HG03103 (cell line): ENCODE results near the gene PPFIBP1.
A peak's percentile ranks its signal among the peaks of the same experiment; 100 is the strongest.
"Not testable (repeated sequence)": the region's sequence is repeated elsewhere in the genome, so short reads cannot be mapped to it uniquely, and the experiment has no call there.

ENCODE experiments used
- ATAC-seq: cut with Tn5 transposase; IDR thresholded peaks from one replicate; pipeline ENCODE4 v1.9.1; 2021; ENCODE audit warnings: low read depth; ENCODE audit not compliant: unreplicated experiment

PPFIBP1 gene

GRCh38 chr12:27689558-27690180 is 165.7 kb downstream of the PPFIBP1 start:
- ATAC-seq = no peak

- no peak for ATAC-seq
These were observed 169.4 kb downstream of the PPFIBP1 start for GRCh38 chr12:27693403-27693802.

GRCh38 chr12:27695556-27696292 is 171.7 kb downstream of the PPFIBP1 start:
- no peak for ATAC-seq

GRCh38 chr12:27696293-27696652 is 172.3 kb downstream of the PPFIBP1 start, which contains the start of gene REP15:
REP15 (plus strand) TSS chr12:27696447; CDS start chr12:27696563, 116 bp downstream.
- ATAC-seq = no peak

GRCh38 chr12:27696864-27697564 is 173.0 kb downstream of the PPFIBP1 start:
- ATAC-seq = no peak

DNA sequence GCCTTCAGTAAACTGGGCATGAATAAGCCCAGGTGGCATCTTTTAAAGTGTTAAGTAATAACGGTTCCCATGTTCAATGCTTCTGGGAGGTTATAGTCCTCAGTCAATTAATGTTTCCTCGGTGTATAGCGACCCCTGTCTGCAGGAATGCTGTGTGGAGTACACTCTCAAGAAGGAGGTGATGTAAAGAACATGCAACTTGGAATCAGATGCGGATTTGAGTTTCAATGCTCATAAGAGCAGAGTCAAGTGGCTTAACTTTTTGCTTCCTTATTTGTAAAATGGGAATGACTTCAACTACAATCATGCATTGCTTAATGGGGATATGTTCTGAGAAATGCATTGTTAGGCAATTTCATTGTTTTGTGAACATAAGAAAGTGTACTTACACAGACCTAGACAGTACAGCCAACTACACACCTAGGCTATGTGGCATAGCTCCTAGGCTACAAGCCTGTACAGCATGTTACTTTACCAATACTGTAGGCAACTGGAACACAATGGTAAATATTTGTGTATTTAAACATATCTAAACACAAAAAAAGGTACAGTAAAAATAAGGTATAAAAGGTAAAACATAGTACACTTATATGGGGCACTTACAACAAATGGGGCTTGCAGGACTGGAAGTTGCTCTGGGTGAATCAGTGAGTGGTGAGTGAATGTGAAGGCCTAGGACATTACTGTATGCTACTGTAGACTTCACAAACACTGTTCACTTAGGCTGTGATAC is 179.9 kb downstream of the PPFIBP1 start:
- peak; percentile 90 for ATAC-seq

DNA sequence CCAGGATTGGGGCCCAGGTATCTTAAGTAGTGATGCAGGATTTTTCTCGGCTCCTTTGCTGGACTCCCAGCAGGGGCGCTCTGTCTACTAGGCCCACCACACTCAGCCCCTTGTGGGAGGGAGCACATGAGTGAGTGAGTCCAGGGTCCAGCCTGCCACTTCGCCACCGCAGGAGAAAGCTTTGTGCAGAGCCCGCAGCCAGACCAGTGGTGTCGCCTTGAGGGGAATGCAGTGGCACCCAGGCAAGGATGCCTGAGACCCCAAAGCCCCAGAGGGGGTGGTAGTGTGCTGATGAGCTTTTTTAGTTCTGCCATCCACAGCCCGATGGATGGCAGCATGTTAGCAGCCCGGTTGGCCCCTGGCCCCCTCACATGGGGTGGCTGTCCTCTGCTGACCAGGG is 181.3 kb downstream of the PPFIBP1 start:
- ATAC-seq = no peak

DNA sequence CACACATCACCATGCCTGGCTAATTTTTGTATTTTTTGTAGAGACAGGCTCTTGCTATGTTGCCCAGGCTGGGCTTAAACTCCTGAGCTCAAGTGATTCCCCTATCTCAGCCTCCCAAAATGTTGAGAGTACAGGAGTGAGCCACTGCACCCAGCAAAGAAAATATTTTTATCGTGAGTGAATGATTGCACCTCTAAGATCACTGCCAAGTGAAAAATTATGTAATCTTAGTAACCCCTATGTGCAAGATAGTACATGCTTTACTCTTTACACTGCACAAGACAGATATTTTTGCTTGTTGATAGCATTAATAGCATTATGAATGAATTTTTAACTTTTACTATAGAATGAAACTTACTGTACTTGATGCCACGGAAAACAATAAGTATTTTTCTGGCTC is 183.2 kb downstream of the PPFIBP1 start:
- ATAC-seq = no peak

DNA sequence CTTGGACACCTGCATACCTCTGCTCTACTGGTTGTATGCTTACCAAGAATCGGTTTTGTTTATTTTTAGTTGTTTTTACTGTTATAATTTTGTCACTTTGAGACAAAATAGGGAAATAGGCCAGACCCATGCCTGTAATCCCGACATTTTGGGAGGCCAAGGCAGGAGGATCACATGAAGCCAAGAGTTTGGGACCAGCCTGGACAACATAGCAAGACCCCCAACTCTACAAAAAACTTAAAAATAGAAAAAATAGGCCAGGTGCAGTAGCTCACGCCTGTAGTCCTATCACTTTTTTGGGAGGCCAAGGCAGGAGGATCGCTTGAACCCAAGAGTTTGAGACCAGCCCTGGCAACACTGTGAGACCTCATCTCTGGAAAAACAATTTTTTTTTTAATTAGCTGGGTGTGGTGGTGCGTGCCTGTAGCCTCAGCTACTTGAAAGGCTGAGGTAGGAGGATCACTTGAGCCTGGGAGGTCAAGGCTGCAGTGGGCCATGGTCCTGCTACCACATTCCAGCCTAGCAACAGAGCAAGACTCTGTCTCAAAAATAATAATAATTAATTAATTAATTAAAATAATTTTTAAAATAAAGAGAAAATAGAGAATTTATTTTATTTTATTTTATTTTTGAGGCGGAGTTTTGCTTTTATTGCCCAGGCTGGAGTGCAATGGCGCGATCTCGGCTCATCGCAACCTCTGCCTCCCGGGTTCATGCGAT is 185.4 kb downstream of the PPFIBP1 start:
- no peak for ATAC-seq

DNA sequence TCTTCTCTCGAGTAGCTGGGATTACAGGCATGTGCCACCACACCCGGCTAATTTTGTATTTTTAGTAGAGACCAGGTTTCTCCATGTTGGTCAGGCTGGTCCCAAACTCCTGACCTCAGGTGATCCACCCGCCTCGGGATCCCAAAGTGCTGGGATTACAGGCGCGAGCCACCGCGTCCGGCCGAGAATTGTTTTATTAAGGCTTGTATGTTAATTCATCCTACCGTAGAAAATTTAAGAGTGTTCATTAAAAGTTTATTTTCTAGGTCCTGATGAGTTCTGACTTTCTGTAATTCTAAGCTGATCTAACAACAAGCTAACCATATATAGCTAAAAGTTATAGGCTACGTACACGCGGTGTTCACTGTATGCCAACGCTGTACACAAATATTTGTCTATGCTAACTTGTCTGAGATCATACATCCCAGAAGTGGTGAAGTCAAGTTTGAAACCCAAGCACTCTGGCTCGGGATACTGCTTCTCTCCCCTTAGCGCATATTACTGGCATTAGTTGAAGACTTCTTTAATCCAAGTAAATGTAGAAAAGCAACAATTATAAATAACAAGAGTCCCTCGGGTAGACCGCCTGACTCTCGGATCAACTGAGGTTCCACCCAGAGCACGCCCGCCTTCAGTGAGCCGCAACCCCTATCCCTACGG is 186.1 kb downstream of the PPFIBP1 start:
- ATAC-seq = peak; percentile 41

- peak; percentile 93 for ATAC-seq
These were observed 186.7 kb downstream of the PPFIBP1 start, which contains the start of gene MRPS35 for GRCh38 chr12:27710592-27711316. MRPS35 (plus strand) TSS chr12:27710832; CDS start chr12:27710844, 12 bp downstream.

DNA sequence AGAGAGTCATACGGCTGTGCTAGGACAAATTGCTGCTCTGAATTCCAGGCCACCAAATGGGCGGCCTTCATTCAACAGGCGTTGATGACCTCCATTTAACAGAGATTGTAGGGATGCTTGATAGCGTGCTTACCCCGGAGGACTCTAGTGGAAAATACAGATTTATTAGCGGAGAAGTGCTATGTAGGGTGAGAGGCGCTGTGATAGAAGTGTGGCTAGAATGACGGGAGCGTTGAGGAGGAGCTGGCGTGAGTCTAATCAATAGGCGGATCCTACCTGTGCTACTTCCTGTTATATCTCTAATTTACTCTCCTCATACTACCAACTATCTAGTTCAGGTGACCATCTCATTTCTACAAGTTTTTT is 187.3 kb downstream of the PPFIBP1 start:
- peak; percentile 26 for ATAC-seq

DNA sequence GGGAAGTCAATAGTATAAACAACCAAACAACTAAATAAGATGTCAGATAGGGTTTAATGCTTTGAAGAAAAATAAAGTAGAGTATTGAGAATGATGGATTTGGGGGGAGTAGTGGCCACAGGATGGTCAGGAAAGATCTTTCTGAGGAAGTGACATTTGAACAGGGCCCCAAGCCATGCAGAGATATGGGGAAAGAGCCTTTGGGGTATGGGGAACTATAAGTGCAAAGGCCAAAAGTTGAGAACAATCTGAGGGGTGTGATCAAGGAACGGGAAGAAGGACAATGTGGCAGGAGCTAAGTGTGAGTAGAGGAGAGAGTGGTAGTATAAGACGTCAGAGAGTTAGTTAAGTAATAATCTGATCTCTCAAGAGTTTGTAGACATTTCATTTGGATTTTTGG is 188.0 kb downstream of the PPFIBP1 start:
- ATAC-seq = no peak

- no peak for ATAC-seq
These were observed 199.2 kb downstream of the PPFIBP1 start for GRCh38 chr12:27723212-27723611.

DNA sequence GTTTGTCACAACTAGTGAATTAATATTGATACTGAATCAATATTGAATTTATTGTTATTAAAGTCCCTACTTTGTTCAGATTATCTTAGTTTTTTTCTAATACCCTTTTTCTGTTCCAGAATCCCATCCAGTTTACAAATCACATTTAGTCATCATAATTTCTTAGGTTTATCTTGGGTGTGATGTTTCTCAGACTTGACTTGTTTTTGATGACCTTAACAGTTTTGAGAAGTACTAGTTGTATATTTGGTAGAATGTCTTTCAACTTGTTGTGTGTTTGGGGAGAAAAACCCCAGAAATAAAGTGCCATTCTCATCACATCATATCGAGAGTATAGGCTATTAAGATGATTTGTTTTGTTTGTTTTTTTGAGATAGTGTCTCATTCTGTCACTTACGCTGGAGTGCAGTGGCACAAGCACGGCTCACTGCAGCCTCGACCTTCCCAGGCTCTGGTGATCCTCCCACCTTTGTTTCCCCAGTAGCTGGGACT is 206.1 kb downstream of the PPFIBP1 start:
- no peak for ATAC-seq

DNA sequence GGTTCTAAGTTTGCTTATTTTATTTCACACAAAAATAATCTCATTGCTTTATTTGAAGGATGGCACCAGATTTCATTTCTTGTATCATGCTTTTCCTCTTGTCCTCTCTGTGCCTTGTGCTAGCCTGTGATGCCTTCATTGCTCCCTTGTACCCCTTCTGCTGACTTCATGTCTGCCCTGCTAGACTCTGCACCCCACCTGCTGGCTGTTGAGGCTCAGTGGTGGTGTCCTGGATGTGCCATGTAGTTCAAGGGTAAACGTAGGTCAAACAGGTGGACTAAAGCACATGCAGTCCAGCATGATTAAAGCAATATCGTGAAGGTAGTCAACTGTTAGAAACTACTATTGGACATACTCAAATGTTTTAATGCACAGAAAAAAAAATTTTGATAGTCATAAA is 208.3 kb downstream of the PPFIBP1 start:
- no peak for ATAC-seq

GRCh38 chr12:27733052-27733656 is 209.1 kb downstream of the PPFIBP1 start:
- peak; percentile 61 for ATAC-seq

GRCh38 chr12:27733791-27734190 is 209.8 kb downstream of the PPFIBP1 start:
- ATAC-seq = no peak

- ATAC-seq = not testable (repeated sequence)
These were observed 210.3 kb downstream of the PPFIBP1 start for GRCh38 chr12:27734321-27734720.
